ENCODE data around the gene SUFU.
A peak's percentile ranks its signal among the peaks of the same experiment; 100 is the strongest.

SUFU gene

DNA sequence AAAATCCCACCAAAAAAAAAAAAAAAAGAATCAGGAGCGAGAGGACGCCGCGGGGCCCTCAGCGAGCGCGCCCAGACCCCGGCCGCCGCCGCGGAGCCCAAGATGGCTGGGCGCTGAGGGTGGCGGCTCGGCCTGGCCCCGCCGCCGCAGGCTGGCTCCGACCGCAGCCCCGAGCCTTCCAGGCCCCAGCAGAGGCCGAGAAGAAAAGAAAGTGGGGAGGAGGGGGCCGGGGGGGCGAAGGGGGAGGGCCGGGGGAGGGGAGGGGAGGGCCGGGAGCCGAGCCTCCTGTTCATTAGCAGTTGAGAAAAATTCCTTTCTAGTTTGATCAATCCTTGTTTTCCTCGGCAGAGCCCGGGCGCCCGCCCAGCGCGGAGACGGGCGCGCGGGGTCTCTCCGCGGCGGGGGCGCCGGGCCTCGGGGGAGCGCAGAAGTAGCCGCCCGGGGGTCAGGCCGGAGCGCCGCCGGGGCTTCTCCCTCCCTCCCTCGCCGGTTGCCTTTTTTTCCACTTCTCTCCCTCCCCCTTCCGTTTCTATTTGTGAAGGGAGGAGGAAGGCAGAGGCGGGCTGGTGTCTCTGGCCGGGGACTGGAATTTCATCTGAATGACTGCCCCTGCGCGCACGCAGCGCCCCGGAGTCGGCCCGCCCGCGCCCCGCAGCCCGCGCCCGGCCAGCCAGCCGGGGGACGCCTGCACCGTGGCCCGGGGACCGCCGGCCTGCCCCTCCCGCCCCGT is 139.7 kb downstream of the SUFU start:
- ATAC-seq (ENCODE audit: insufficient read depth, low read depth) = peak; percentile 12; the same call in 2 of the 3 replicates
- no peaks in the 10 kb centered on the region for H3K9me3 ChIP-seq (ENCODE audit: insufficient read depth, low read length, severe bottlenecking)
- H3K79me2 ChIP-seq (ENCODE audit: insufficient read depth, low read length) = peaks cover 60% of the 10 kb centered on the region
- peak overlapping the region; percentile 78 for H2AFZ ChIP-seq (ENCODE audit: low read depth, low read length)
- H3K36me3 ChIP-seq (ENCODE audit: insufficient read depth, low read length) = peaks cover 25% of the 10 kb centered on the region
- peaks cover 42% of the 10 kb centered on the region for H3K4me1 ChIP-seq (ENCODE audit: insufficient read depth, low read length)
- peak overlapping the region; percentile 73 for H3K4me2 ChIP-seq (ENCODE audit: insufficient read depth, low read length)
- peak overlapping the region; percentile 97 for H3K9ac ChIP-seq (ENCODE audit: low read depth, low read length)
- TF ChIP-seq, protein P1, sequence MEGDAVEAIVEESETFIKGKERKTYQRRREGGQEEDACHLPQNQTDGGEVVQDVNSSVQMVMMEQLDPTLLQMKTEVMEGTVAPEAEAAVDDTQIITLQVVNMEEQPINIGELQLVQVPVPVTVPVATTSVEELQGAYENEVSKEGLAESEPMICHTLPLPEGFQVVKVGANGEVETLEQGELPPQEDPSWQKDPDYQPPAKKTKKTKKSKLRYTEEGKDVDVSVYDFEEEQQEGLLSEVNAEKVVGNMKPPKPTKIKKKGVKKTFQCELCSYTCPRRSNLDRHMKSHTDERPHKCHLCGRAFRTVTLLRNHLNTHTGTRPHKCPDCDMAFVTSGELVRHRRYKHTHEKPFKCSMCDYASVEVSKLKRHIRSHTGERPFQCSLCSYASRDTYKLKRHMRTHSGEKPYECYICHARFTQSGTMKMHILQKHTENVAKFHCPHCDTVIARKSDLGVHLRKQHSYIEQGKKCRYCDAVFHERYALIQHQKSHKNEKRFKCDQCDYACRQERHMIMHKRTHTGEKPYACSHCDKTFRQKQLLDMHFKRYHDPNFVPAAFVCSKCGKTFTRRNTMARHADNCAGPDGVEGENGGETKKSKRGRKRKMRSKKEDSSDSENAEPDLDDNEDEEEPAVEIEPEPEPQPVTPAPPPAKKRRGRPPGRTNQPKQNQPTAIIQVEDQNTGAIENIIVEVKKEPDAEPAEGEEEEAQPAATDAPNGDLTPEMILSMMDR (IDR thresholded peaks at IDR 0.05; ENCODE audit: borderline replicate concordance, extremely low read depth, low read length, poor library complexity, severe bottlenecking) = no peak
- no peak for TF ChIP-seq EZH2 (IDR thresholded peaks at IDR 0.05; ENCODE audit: borderline replicate concordance, low read depth, low read length, severe bottlenecking)
- DNase-seq = peak; percentile 69
- H3K27ac ChIP-seq (ENCODE audit: low read length) = peak overlapping the region; percentile 95
- peaks cover 36% of the 10 kb centered on the region for H4K20me1 ChIP-seq (ENCODE audit: insufficient read depth, low read length)
- H3K4me3 ChIP-seq (ENCODE audit: low read depth in 1 of 2, low read length in 2 of 2) = peak overlapping the region; percentile 75 to 97
- no peaks in the 10 kb centered on the region for H3K27me3 ChIP-seq (ENCODE audit: insufficient read depth, low read length, poor library complexity)

DNA sequence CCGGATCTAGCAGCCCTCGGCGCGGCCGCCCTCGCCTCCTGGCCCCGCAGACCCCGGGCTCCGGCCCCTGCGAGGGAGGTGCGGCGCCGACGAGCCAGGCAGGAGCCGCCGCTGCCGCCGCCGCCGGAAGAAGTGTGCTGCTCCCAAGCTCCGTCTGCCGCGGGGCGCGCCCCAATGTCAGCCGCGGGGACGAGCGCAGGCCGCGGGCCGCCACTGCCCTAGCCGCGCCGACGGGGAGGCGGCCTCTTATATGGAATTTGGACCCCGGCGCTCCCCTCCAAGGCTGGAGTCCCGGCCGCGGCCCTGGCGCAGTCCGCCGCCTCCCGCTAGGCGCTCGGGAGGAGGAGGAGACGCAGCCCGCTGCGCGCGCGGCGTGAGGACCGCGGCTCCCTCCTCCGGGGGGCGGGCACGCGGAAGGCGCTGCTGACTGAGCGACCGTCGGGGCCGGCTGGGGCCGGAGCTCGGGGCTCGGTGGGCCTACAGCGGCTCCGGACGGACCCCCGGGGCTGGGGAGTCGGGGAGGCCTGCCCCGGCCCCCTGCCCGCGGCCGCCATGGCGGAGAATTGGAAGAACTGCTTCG is 140.4 kb downstream of the SUFU start, which contains the start of gene TRIM8:
Gene TRIM8 (plus strand): TSS at position 414 of the 580 bp plus-strand sequence. CDS start 139 bp downstream, at position 553.
- peak within 1 kb of the TSS; percentile 95 for H3K27ac ChIP-seq (ENCODE audit: low read length)
- peaks cover 32% of the 10 kb centered on the region for H3K36me3 ChIP-seq (ENCODE audit: insufficient read depth, low read length)
- H3K27me3 ChIP-seq (ENCODE audit: insufficient read depth, low read length, poor library complexity) = no peaks in the 10 kb centered on the region
- peaks cover 66% of the 10 kb centered on the region for H3K79me2 ChIP-seq (ENCODE audit: insufficient read depth, low read length)
- H3K4me2 ChIP-seq (ENCODE audit: insufficient read depth, low read length) = peak within 1 kb of the TSS; percentile 73
- H3K9ac ChIP-seq (ENCODE audit: low read depth, low read length) = peak within 1 kb of the TSS; percentile 97
- peak within 1 kb of the TSS; percentile 78 for H2AFZ ChIP-seq (ENCODE audit: low read depth, low read length)
- DNase-seq (peak; percentile 66), ATAC-seq (ENCODE audit: insufficient read depth, low read depth) (peak; percentile 17; the same call in 2 of the 3 replicates)
- H3K4me1 ChIP-seq (ENCODE audit: insufficient read depth, low read length) = peaks cover 49% of the 10 kb centered on the region
- H3K9me3 ChIP-seq (ENCODE audit: insufficient read depth, low read length, severe bottlenecking) = no peaks in the 10 kb centered on the region
- H4K20me1 ChIP-seq (ENCODE audit: insufficient read depth, low read length) = peaks cover 42% of the 10 kb centered on the region
- H3K4me3 ChIP-seq (ENCODE audit: low read depth in 1 of 2, low read length in 2 of 2) = peak within 1 kb of the TSS; percentile 75 to 97
- TF ChIP-seq, protein P1 (IDR thresholded peaks at IDR 0.05; ENCODE audit: borderline replicate concordance, extremely low read depth, low read length, poor library complexity, severe bottlenecking) = no peak
- no peak for TF ChIP-seq EZH2 (IDR thresholded peaks at IDR 0.05; ENCODE audit: borderline replicate concordance, low read depth, low read length, severe bottlenecking)

DNA sequence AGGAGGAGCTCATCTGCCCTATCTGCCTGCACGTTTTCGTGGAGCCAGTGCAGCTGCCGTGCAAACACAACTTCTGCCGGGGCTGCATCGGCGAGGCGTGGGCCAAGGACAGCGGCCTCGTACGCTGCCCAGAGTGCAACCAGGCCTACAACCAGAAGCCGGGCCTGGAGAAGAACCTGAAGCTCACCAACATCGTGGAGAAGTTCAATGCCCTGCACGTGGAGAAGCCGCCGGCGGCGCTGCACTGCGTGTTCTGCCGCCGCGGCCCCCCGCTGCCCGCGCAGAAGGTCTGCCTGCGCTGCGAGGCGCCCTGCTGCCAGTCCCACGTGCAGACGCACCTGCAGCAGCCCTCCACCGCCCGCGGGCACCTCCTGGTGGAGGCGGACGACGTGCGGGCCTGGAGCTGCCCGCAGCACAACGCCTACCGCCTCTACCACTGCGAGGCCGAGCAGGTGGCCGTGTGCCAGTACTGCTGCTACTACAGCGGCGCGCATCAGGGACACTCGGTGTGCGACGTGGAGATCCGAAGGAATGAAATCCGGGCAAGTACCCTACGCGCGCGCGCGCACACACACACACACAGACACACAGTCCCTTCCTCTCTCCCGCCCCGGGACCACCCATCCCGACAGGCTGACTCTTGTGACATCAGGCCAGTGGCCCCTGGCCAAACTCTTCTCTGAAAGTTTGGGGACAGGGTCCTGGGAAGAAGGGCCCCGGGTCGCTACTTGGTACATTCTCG is 141.0 kb downstream of the SUFU start:
- peaks cover 73% of the 10 kb centered on the region for H3K79me2 ChIP-seq (ENCODE audit: insufficient read depth, low read length)
- H3K4me1 ChIP-seq (ENCODE audit: insufficient read depth, low read length) = peaks cover 54% of the 10 kb centered on the region
- H3K4me3 ChIP-seq (ENCODE audit: low read depth in 1 of 2, low read length in 2 of 2) = peak overlapping the region; percentile 58 to 75
- ATAC-seq (ENCODE audit: insufficient read depth, low read depth) (peak; percentile 46), DNase-seq (peak; percentile 83)
- peaks cover 38% of the 10 kb centered on the region for H3K36me3 ChIP-seq (ENCODE audit: insufficient read depth, low read length)
- H3K9ac ChIP-seq (ENCODE audit: low read depth, low read length) = peak overlapping the region; percentile 97
- peak overlapping the region; percentile 65 for H2AFZ ChIP-seq (ENCODE audit: low read depth, low read length)
- H3K27me3 ChIP-seq (ENCODE audit: insufficient read depth, low read length, poor library complexity) = no peaks in the 10 kb centered on the region
- H4K20me1 ChIP-seq (ENCODE audit: insufficient read depth, low read length) = peaks cover 49% of the 10 kb centered on the region
- peak overlapping the region; percentile 73 for H3K4me2 ChIP-seq (ENCODE audit: insufficient read depth, low read length)
- H3K9me3 ChIP-seq (ENCODE audit: insufficient read depth, low read length, severe bottlenecking) = no peaks in the 10 kb centered on the region
- TF ChIP-seq, protein P1 (IDR thresholded peaks at IDR 0.05; ENCODE audit: borderline replicate concordance, extremely low read depth, low read length, poor library complexity, severe bottlenecking) = peak; percentile 80
- no peak for TF ChIP-seq EZH2 (IDR thresholded peaks at IDR 0.05; ENCODE audit: borderline replicate concordance, low read depth, low read length, severe bottlenecking)
- peak overlapping the region; percentile 95 for H3K27ac ChIP-seq (ENCODE audit: low read length)
